ENCODE results near the gene C3orf20.

DNA sequence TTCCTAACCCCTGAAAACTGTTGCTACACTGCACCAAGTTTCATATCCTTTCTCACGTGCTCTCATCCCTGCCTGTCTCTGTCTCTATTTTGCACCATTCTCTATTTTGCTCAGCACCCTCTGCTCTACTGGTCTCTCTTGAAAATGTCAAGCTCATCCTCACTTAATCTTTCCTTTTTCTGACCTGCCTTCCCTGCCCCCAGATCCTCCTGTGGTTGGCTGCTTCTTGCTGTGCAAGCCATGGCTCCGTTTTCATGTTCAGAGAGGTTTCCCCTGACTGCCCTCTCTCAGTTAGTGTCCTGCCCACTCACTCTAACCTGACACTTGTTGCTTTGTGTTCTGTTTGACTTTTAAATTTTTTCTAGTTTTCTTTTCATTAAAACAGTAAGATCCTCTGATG is 17.4 kb upstream of the C3orf20 start:
- TF ChIP-seq NANOG (IDR thresholded peaks at IDR 0.05; ENCODE audit: borderline replicate concordance) = no peak
- no peak for TF ChIP-seq CTCF (conservative IDR thresholded peaks at IDR 0.05; ENCODE audit: low read depth in 2 of 2)
- no peak for TF ChIP-seq EZH2phosphoT487 (IDR thresholded peaks at IDR 0.05; ENCODE audit: unreplicated experiment)
- no peak for TF ChIP-seq EZH2 (IDR thresholded peaks at IDR 0.05; ENCODE audit: low read depth, unreplicated experiment)
